Astrocyte (in vitro differentiated cells and primary cell): Measurements from ENCODE around the gene ABLIM2. TPM values are rescaled to one million over a fixed set of nuclear protein-coding genes. Genes with fewer than 3 reads are reported as not detected.

Experiments used
- DNase-seq: peaks from one replicate; pipeline ENCODE4 v3.0.0-alpha.2; 2010; ENCODE audit warnings: low read depth
- FAIRE-seq: peaks from 2 replicates; lab custom pipeline; 2011; peaks lifted over from hg19 to GRCh38; lab: Jason Lieb, UNC
- H2AFZ ChIP-seq: 2 replicates; pipeline ENCODE4 v1.6.0; 2012; ENCODE audit warnings: low read depth, low read length, inconsistent platforms
- H3K27ac ChIP-seq: 2 replicates; pipeline ENCODE4 v1.5.1; 2011; ENCODE audit warnings: low read depth, low read length, inconsistent platforms
- H3K27me3 ChIP-seq: 2 replicates; pipeline ENCODE4 v1.6.0; 2011; ENCODE audit warnings: low read length, inconsistent platforms; ENCODE audit not compliant: insufficient read depth
- H3K36me3 ChIP-seq: 2 replicates; pipeline ENCODE4 v1.5.1; 2011; ENCODE audit warnings: low read length, inconsistent platforms; ENCODE audit not compliant: insufficient read depth
- H3K4me1 ChIP-seq: 2 replicates; pipeline ENCODE4 v1.5.1; 2011; ENCODE audit warnings: low read length, inconsistent platforms; ENCODE audit not compliant: insufficient read depth
- H3K4me2 ChIP-seq: 2 replicates; pipeline ENCODE4 v1.6.0; 2012; ENCODE audit warnings: low read length, inconsistent platforms
- H3K4me3 ChIP-seq: 2 replicates; pipeline ENCODE4 v1.5.1; 2011; ENCODE audit warnings: low read depth, mild to moderate bottlenecking, low read length, inconsistent platforms; ENCODE audit not compliant: insufficient read depth
- H3K79me2 ChIP-seq: 2 replicates; pipeline ENCODE4 v1.6.0; 2012; ENCODE audit warnings: mild to moderate bottlenecking, low read length, inconsistent platforms; ENCODE audit not compliant: insufficient read depth
- H3K9ac ChIP-seq: 2 replicates; pipeline ENCODE4 v1.6.0; 2012; ENCODE audit warnings: mild to moderate bottlenecking, low read length, inconsistent platforms
- H3K9me3 ChIP-seq: 2 replicates; pipeline ENCODE4 v1.5.1; 2012; ENCODE audit warnings: low read depth, mild to moderate bottlenecking, low read length, inconsistent platforms; ENCODE audit not compliant: insufficient read depth
- H4K20me1 ChIP-seq: 2 replicates; pipeline ENCODE4 v1.6.0; 2012; ENCODE audit warnings: low read length, inconsistent platforms; ENCODE audit not compliant: insufficient read depth
- H3K27ac Mint-ChIP-seq: one replicate; pipeline ENCODE4 v1.8.0; 2021; ENCODE audit warnings: mild to moderate bottlenecking, mixed read lengths; ENCODE audit not compliant: unreplicated experiment
- H3K27me3 Mint-ChIP-seq: one replicate; pipeline ENCODE4 v1.8.0; 2021; ENCODE audit warnings: low read depth, mixed read lengths; ENCODE audit not compliant: unreplicated experiment
- H3K36me3 Mint-ChIP-seq: one replicate; pipeline ENCODE4 v1.8.0; 2021; ENCODE audit warnings: low read depth, mixed read lengths; ENCODE audit not compliant: unreplicated experiment
- H3K4me1 Mint-ChIP-seq: one replicate; pipeline ENCODE4 v1.8.0; 2021; ENCODE audit warnings: low read depth, mixed read lengths; ENCODE audit not compliant: unreplicated experiment
- H3K4me3 Mint-ChIP-seq: one replicate; pipeline ENCODE4 v1.8.0; 2021; ENCODE audit warnings: mild to moderate bottlenecking, moderate library complexity, mixed read lengths; ENCODE audit not compliant: unreplicated experiment
- H3K9me3 Mint-ChIP-seq: one replicate; pipeline ENCODE4 v1.8.0; 2021; ENCODE audit warnings: mild to moderate bottlenecking, mixed read lengths; ENCODE audit not compliant: unreplicated experiment
- CTCF ChIP-seq: IDR thresholded peaks from 2 replicates; pipeline ENCODE4 v1.5.1; 2011; ENCODE audit warnings: low read depth, mild to moderate bottlenecking, inconsistent platforms, low read length, moderate library complexity; ENCODE audit not compliant: insufficient read depth
- EZH2 ChIP-seq: IDR thresholded peaks from 2 replicates; pipeline ENCODE4 v1.6.1; 2012; ENCODE audit warnings: mild to moderate bottlenecking, low read length, inconsistent platforms; ENCODE audit not compliant: insufficient read depth
- total RNA-seq: library from RNA; stranded (reverse); gene quantifications from 2 replicates; pipeline ENCODE4 v1.2.1, GENCODE V29; 2021

Gene ABLIM2
- total RNA-seq, 1 donor from 2014 or later = 0.50 TPM

- peak overlapping the region; percentile 54 for H3K4me3 Mint-ChIP-seq
- FAIRE-seq (no peak), DNase-seq (no peak)
- H3K4me3 ChIP-seq = peak overlapping the region; percentile 84
- H3K4me2 ChIP-seq = peak overlapping the region; percentile 98
- H3K4me1 ChIP-seq = peaks cover 4% of the 10 kb centered on the region
- peaks cover 19% of the 10 kb centered on the region for H3K27me3 ChIP-seq
- no peaks in the 10 kb centered on the region for H3K79me2 ChIP-seq
- no peaks in the 10 kb centered on the region for H3K36me3 Mint-ChIP-seq
- H3K36me3 ChIP-seq = no peaks in the 10 kb centered on the region
- H2AFZ ChIP-seq = peak overlapping the region; percentile 62
- no peak overlapping the region for H3K27ac Mint-ChIP-seq
- peak; percentile 74 for TF ChIP-seq EZH2
- no peak for TF ChIP-seq CTCF
- no peaks in the 10 kb centered on the region for H3K4me1 Mint-ChIP-seq
- H3K9me3 ChIP-seq = no peaks in the 10 kb centered on the region
- peaks cover 2% of the 10 kb centered on the region for H3K9me3 Mint-ChIP-seq
- H3K27me3 Mint-ChIP-seq = peaks cover 58% of the 10 kb centered on the region
- no peak overlapping the region for H3K27ac ChIP-seq
- H3K9ac ChIP-seq = no peak overlapping the region
- H4K20me1 ChIP-seq = no peaks in the 10 kb centered on the region
Observed at GRCh38 chr4:8157944-8158709, 486 bp downstream of the ABLIM2 start.

- H3K4me3 Mint-ChIP-seq = peak overlapping the region; percentile 40
- FAIRE-seq = no peak
- H3K4me1 Mint-ChIP-seq = no peaks in the 10 kb centered on the region
- H3K27ac Mint-ChIP-seq = peak overlapping the region; percentile 34
- Histone ChIP-seq H3K4me2 (no peak overlapping the region), H3K27ac (no peak overlapping the region), H2AFZ (no peak overlapping the region), H3K27me3 (peaks cover 25% of the 10 kb centered on the region), H3K79me2 (no peaks in the 10 kb centered on the region), H3K4me3 (no peak overlapping the region), H3K36me3 (no peaks in the 10 kb centered on the region), H3K9ac (no peak overlapping the region), H4K20me1 (no peaks in the 10 kb centered on the region), H3K4me1 (peaks cover 4% of the 10 kb centered on the region), H3K9me3 (no peaks in the 10 kb centered on the region)
- no peaks in the 10 kb centered on the region for H3K36me3 Mint-ChIP-seq
- peaks cover 60% of the 10 kb centered on the region for H3K27me3 Mint-ChIP-seq
- no peak for DNase-seq
- no peak for TF ChIP-seq CTCF
- TF ChIP-seq EZH2 = no peak
- peaks cover 2% of the 10 kb centered on the region for H3K9me3 Mint-ChIP-seq
Observed at GRCh38 chr4:8157496-8157895, 1.1 kb downstream of the ABLIM2 start.

- H3K9me3 Mint-ChIP-seq = peaks cover 2% of the 10 kb centered on the region
- no peak for FAIRE-seq
- Histone ChIP-seq H3K27ac (no peak overlapping the region), H3K9ac (no peak overlapping the region), H3K9me3 (no peaks in the 10 kb centered on the region), H3K4me3 (no peak overlapping the region), H3K79me2 (no peaks in the 10 kb centered on the region), H2AFZ (no peak overlapping the region), H3K36me3 (no peaks in the 10 kb centered on the region), H3K4me2 (no peak overlapping the region), H3K27me3 (peaks cover 27% of the 10 kb centered on the region), H4K20me1 (no peaks in the 10 kb centered on the region), H3K4me1 (peaks cover 4% of the 10 kb centered on the region)
- H3K36me3 Mint-ChIP-seq = no peaks in the 10 kb centered on the region
- DNase-seq = no peak
- TF ChIP-seq CTCF = no peak
- H3K4me3 Mint-ChIP-seq = no peak overlapping the region
- no peaks in the 10 kb centered on the region for H3K4me1 Mint-ChIP-seq
- peaks cover 59% of the 10 kb centered on the region for H3K27me3 Mint-ChIP-seq
- H3K27ac Mint-ChIP-seq = no peak overlapping the region
Observed at GRCh38 chr4:8156617-8157016, 2.0 kb downstream of the ABLIM2 start.
